IMR-90 (cell line): Measurements from ENCODE around the gene CA9. TPM values are rescaled to one million over a fixed set of nuclear protein-coding genes. Genes with fewer than 3 reads are reported as not detected.

Experiments
- ATAC-seq: fragments of 200-7000 bp; cut with Tn5 transposase; 2 replicates; pipeline ENCODE4 v1.9.1; 2020; ENCODE audit warnings: low read depth, mild to moderate bottlenecking, moderate library complexity
- BruUV-seq: library from RNA; stranded (reverse); fragments of 400-500 nt; replicated peaks from 2 replicates; lab custom pipeline; 2021; lab: Mats Ljungman, UMichigan
- CTCF ChIA-PET: fragments of 300-600 bp; formaldehyde crosslinking; extraction: SDS; loops from one replicate; lab custom pipeline; 2021; ENCODE audit warnings: antibody characterized with exemption; lab: Yijun Ruan, JAX
- POLR2A ChIA-PET: fragments of 300-600 bp; sonication (Branson Sonifier 250); formaldehyde crosslinking; loops from one replicate; lab custom pipeline; 2022; ENCODE audit warnings: antibody characterized with exemption; ENCODE audit not compliant: unreplicated experiment; lab: Charles Lee
- DNase-seq: peaks from one replicate; pipeline ENCODE4 v3.0.0; 2013
- H2AFZ ChIP-seq: replicated peaks from 2 replicates; pipeline ENCODE3; 2013; ENCODE audit warnings: low read length, mild to moderate bottlenecking; ENCODE audit not compliant: poor library complexity
- H2AK5ac ChIP-seq: 2 replicates; pipeline ENCODE4 v1.6.1; 2013; ENCODE audit warnings: low read depth, low read length, inconsistent platforms
- H2AK9ac ChIP-seq: replicated peaks from 2 replicates; pipeline ENCODE3; 2013; ENCODE audit warnings: mild to moderate bottlenecking, low read depth, low read length, moderate library complexity; ENCODE audit not compliant: poor library complexity
- H2BK120ac ChIP-seq: 2 replicates; pipeline ENCODE4 v1.6.1; 2013; ENCODE audit warnings: low read depth, low read length, inconsistent platforms
- H2BK15ac ChIP-seq: 3 replicates; pipeline ENCODE4 v1.6.1; 2013; ENCODE audit warnings: low read depth, low read length, inconsistent platforms
- H2BK20ac ChIP-seq: 2 replicates; pipeline ENCODE4 v1.6.1; 2013; ENCODE audit warnings: low read depth, mild to moderate bottlenecking, inconsistent platforms, low read length, moderate library complexity
- H2BK5ac ChIP-seq: 2 replicates; pipeline ENCODE4 v1.6.1; 2013; ENCODE audit warnings: mild to moderate bottlenecking, low read depth, low read length, inconsistent platforms; ENCODE audit not compliant: poor library complexity, severe bottlenecking
- H3K14ac ChIP-seq: replicated peaks from 2 replicates; pipeline ENCODE4 v1.6.1; 2013; ENCODE audit warnings: low read depth, low read length, inconsistent platforms
- H3K18ac ChIP-seq: 2 replicates; pipeline ENCODE4 v1.6.1; 2013; ENCODE audit warnings: low read depth, low read length, control low read depth
- H3K23ac ChIP-seq: 2 replicates; pipeline ENCODE4 v1.6.1; 2013; ENCODE audit warnings: low read depth, low read length, inconsistent platforms
- H3K27ac ChIP-seq: 2 replicates; pipeline ENCODE4 v1.5.1; 2013; ENCODE audit warnings: mild to moderate bottlenecking, control low read depth, low read length; ENCODE audit not compliant: insufficient read depth
- H3K27me3 ChIP-seq: 2 replicates; pipeline ENCODE4 v1.6.1; 2013; ENCODE audit warnings: low read length; ENCODE audit not compliant: control insufficient read depth, insufficient read depth
- H3K36me3 ChIP-seq: 2 replicates; pipeline ENCODE4 v1.6.1; 2013; ENCODE audit warnings: low read length, mixed read lengths; ENCODE audit not compliant: control insufficient read depth, insufficient read depth
- H3K4ac ChIP-seq: 2 replicates; pipeline ENCODE4 v1.6.1; 2013; ENCODE audit warnings: low read depth, low read length, inconsistent platforms
- H3K4me1 ChIP-seq: 2 replicates; pipeline ENCODE4 v1.6.1; 2013; ENCODE audit warnings: low read length, mixed read lengths; ENCODE audit not compliant: control insufficient read depth, insufficient read depth
- H3K4me2 ChIP-seq: 2 replicates; pipeline ENCODE4 v1.6.1; 2013; ENCODE audit warnings: low read depth, mild to moderate bottlenecking, control low read depth, low read length, moderate library complexity
- H3K4me3 ChIP-seq: 2 replicates; pipeline ENCODE4 v1.5.1; 2013; ENCODE audit warnings: low read depth, mild to moderate bottlenecking, control low read depth, low read length, moderate library complexity; ENCODE audit not compliant: insufficient read depth
- H3K56ac ChIP-seq: 2 replicates; pipeline ENCODE4 v1.6.1; 2013; ENCODE audit warnings: low read length, inconsistent platforms; ENCODE audit not compliant: insufficient read depth; ENCODE audit errors: extremely low read depth
- H3K79me1 ChIP-seq, 2 experiments: 2 replicates each; pipeline ENCODE4 v1.6.1; 2013; ENCODE audit warnings: low read length in 2 of 2, inconsistent platforms in 1 of 2, low read depth in 1 of 2
- H3K9ac ChIP-seq: 2 replicates; pipeline ENCODE4 v1.6.1; 2013; ENCODE audit warnings: low read depth, low read length, control low read depth
- H3K9me1 ChIP-seq: 2 replicates; pipeline ENCODE4 v1.6.1; 2013; ENCODE audit warnings: low read length, inconsistent platforms; ENCODE audit not compliant: insufficient read depth
- H3K9me3 ChIP-seq: 2 replicates; pipeline ENCODE4 v1.6.1; 2013; ENCODE audit warnings: low read length; ENCODE audit not compliant: control insufficient read depth, insufficient read depth
- H4K20me1 ChIP-seq: 2 replicates; pipeline ENCODE4 v1.6.1; 2013; ENCODE audit warnings: low read length, inconsistent platforms; ENCODE audit not compliant: insufficient read depth
- H4K5ac ChIP-seq: 2 replicates; pipeline ENCODE4 v1.6.1; 2013; ENCODE audit warnings: mild to moderate bottlenecking, low read depth, low read length, control low read depth
- H4K8ac ChIP-seq, 2 experiments: 2 replicates each; pipeline ENCODE4 v1.6.1; 2013; ENCODE audit warnings: low read depth in 2 of 2, low read length in 2 of 2, control low read depth in 1 of 2, inconsistent platforms in 1 of 2
- H4K91ac ChIP-seq: 2 replicates; pipeline ENCODE4 v1.6.1; 2013; ENCODE audit warnings: low read depth, low read length, inconsistent platforms; ENCODE audit not compliant: insufficient read depth
- CTCF ChIP-seq: conservative IDR thresholded peaks from 2 replicates; pipeline ENCODE4 v1.5.1; 2012; ENCODE audit warnings: mild to moderate bottlenecking, low read depth, low read length, improper control_type of control experiment
- POLR2A ChIP-seq: IDR thresholded peaks from 2 replicates; pipeline ENCODE4 v1.6.1; 2012; ENCODE audit warnings: mild to moderate bottlenecking, low read depth, low read length
- RAD21 ChIP-seq: IDR thresholded peaks from 2 replicates; pipeline ENCODE4 v1.6.1; 2012; ENCODE audit warnings: low read length, improper control_type of control experiment
- SMC3 ChIP-seq: fragments of 150-350 bp; IDR thresholded peaks from 2 replicates; pipeline ENCODE4 v1.6.1; 2016; ENCODE audit warnings: low read depth, mild to moderate bottlenecking, antibody characterized with exemption, low read length, moderate library complexity
- WGBS, 2 experiments: methylation state at CpG; one replicate each; pipeline versions ENCODE4 v1.1.5 to v1.1.7; 2013; ENCODE audit warnings: missing lambda C conversion rate in 2 of 2; ENCODE audit not compliant: insufficient read length in 1 of 2; ENCODE audit errors: extremely low coverage in 2 of 2; 5-methylcytosine and 5-hydroxymethylcytosine counted together
- dilution Hi-C: fragments of 300-500 bp; cut with HindIII; formaldehyde crosslinking; loops from one replicate; pipeline ENCODE4 v1.14.3; 2018; ENCODE audit warnings: low sequenced_read_pairs; ENCODE audit not compliant: unreplicated experiment
- in situ Hi-C: fragments of 300-500 bp; cut with MboI; formaldehyde crosslinking; loops from 3 replicates; pipeline ENCODE4 v1.14.3; 2019; ENCODE audit warnings: low sequenced_read_pairs, inconsistent platforms, mixed read lengths
- intact Hi-C: fragments of 100-400 bp; cut with micrococcal nuclease; formaldehyde crosslinking; loops from 2 replicates; pipeline ENCODE4 v1.10.0; 2022
- polyA plus RNA-seq, 3 experiments: library from polyadenylated mRNA; depleted of rRNA; stranded (reverse); fragments of >200 nt; gene quantifications; 2 replicates each; pipeline ENCODE4 v1.2.3, GENCODE V29; 2012; ENCODE audit warnings: low replicate concordance in 1 of 3
- total RNA-seq: library from RNA; depleted of rRNA; stranded (reverse); fragments of >200 nt; gene quantifications from 2 replicates; pipeline ENCODE4 v1.2.3, GENCODE V29; 2012

The CA9 gene
- total and polyA plus RNA-seq, 2 of the 4 experiments (the other 2 are of a cell fraction): 0.54 to 3.9 TPM

- no peak overlapping the region; the same call in 1 of the 2 replicates for H3K9ac ChIP-seq
- H2BK120ac ChIP-seq: peak overlapping the region; percentile 33; the same call in 1 of the 2 replicates
- H3K9me1 ChIP-seq: peaks cover 9% of the 10 kb centered on the region
- CTCF ChIA-PET: interaction anchor here (0.5 to 2.1 kb wide), 16 partner anchors 9 to 221 kb away, joined by 3 to 11 read pairs (median 3); partner anchors contain the start of genes CREB3, TLN1 and TPM2
- WGBS, 2 experiments: no CpG with 5 or more reads among the region's 9 CpGs
- H3K14ac ChIP-seq: peak overlapping the region; percentile 8
- H2BK20ac ChIP-seq: peak overlapping the region; percentile 72; the same call in 1 of the 2 replicates
- H3K4me2 ChIP-seq: no peak overlapping the region
- no peak overlapping the region for H3K18ac ChIP-seq
- peaks cover 3% of the 10 kb centered on the region; the same call in 1 of the 2 replicates for H4K20me1 ChIP-seq
- no peak for TF ChIP-seq POLR2A
- TF ChIP-seq SMC3: peak; percentile 34; the same call in 1 of the 2 replicates
- TF ChIP-seq CTCF: peak; percentile 62
- peak; percentile 66 for TF ChIP-seq RAD21
- in situ Hi-C loops: no loop called here
- H2AK5ac ChIP-seq: peak overlapping the region; percentile 94
- BruUV-seq: no TSS peak
- DNase-seq (peak; percentile 62), ATAC-seq (no peak)
- peaks cover 11% of the 10 kb centered on the region for H3K36me3 ChIP-seq
- dilution Hi-C loops: no loop called here
- H3K79me1 ChIP-seq: peaks cover 30 to 65% of the 10 kb centered on the region in 2 experiments; a peak in 3 of 4 replicates
- peak overlapping the region; percentile 47 for H2BK5ac ChIP-seq
- peak overlapping the region; percentile 35; the same call in 1 of the 2 replicates for H3K56ac ChIP-seq
- H3K4me3 ChIP-seq: no peak overlapping the region
- peak overlapping the region; percentile 47 for H4K5ac ChIP-seq
- H3K4ac ChIP-seq: peak overlapping the region; percentile 75
- H4K91ac ChIP-seq: peak overlapping the region; percentile 96
- H4K8ac ChIP-seq: peak overlapping the region; percentile 79 to 82
- H3K27ac ChIP-seq: peak overlapping the region; percentile 57
- peak overlapping the region; percentile 4; the same call in 1 of the 2 replicates for H3K23ac ChIP-seq
- H2BK15ac ChIP-seq: peak overlapping the region; percentile 93; the same call in 2 of the 3 replicates
- H3K27me3 ChIP-seq: no peaks in the 10 kb centered on the region
- peaks cover 16% of the 10 kb centered on the region for H3K4me1 ChIP-seq
- H2AFZ ChIP-seq: peak overlapping the region; percentile 38
- intact Hi-C loops: no loop called here
- POLR2A ChIA-PET: interaction anchor here (0.7 to 2.1 kb wide), 10 partner anchors 15 to 87 kb away, joined by 3 to 14 read pairs (median 6); partner anchors contain the start of genes CREB3 and TLN1
- H3K9me3 ChIP-seq: no peaks in the 10 kb centered on the region
- peak overlapping the region; percentile 86 for H2AK9ac ChIP-seq
These were observed 12.7 kb upstream of the CA9 start for GRCh38 chr9:35660966-35661415.
